Epidermal melanocyte (primary cell): ENCODE results near the gene STRADB.
"Not testable (repeated sequence)": the region's sequence is repeated elsewhere in the genome, so short reads cannot be mapped to it uniquely, and the experiment has no call there.

Source experiments
- DNase-seq: peaks from one replicate; pipeline ENCODE4 v3.0.0; 2011; ENCODE audit warnings: low spot score; ENCODE audit not compliant: insufficient read length

The STRADB gene

DNA sequence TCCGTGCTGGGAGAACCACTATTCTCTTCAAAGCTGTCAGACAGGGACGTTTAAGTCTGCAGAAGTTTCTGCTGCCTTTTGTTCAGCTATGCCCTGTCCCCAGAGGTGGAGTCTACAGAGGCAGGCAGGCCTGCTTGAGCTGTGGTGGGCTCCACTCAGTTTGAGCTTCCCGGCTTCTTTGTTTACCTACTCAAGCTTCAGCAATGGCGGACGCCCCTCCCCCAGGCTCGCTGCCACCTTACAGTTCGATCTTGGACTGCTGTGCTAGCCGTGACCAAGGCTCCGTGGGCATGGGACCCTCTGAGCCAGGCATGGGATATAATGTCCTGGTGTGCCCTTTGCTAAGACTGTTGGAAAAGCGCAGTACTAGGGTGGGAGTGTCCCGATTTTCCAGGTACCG lies 21.2 kb upstream of the STRADB start:
- DNase-seq = not testable (repeated sequence)

DNA sequence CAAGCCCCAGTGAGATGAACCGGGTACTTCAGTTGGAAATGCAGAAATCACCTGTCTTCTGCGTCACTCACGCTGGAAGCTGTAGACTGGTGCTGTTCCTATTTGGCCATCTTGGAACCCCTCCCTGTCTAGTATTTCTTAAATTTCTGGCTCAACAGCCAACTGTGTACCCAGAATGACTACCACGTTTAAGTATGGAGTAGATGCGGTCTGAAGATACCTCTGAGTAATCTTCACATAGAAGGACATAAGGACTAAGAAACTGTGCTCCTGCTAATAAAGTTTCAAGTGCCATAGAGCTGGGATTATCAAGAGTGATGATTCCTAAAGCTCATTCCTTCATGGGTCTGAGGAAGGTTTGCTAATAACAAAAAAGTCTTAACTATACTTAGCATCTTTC lies 20.7 kb upstream of the STRADB start:
- no peak for DNase-seq

DNA sequence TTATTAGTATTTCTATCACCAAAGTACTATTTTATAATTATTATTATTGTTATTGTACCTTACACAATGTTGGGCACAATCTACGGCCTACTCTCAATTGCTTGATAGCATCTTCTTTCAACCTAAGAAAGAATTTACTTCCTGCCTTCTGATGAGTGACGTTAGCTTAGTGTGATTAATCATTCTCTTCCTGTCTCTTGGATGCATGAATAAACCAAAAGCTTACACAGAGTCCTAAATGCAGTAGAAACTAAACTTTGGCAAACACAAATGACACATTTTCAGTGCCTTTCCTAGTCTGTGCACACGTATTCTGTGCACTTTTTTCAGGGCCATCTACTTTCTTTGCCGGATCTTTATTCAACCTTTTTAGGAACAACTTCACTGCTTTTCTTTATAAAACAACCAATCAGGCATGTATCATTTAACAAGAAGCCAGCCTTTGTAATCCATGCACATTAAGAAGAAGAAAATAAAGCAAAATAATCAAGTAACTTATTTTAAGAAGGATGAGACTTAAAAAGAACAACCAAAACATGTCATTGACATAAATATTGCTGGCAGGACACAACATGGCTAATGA lies 19.4 kb upstream of the STRADB start:
- peak; percentile 35 for DNase-seq

DNA sequence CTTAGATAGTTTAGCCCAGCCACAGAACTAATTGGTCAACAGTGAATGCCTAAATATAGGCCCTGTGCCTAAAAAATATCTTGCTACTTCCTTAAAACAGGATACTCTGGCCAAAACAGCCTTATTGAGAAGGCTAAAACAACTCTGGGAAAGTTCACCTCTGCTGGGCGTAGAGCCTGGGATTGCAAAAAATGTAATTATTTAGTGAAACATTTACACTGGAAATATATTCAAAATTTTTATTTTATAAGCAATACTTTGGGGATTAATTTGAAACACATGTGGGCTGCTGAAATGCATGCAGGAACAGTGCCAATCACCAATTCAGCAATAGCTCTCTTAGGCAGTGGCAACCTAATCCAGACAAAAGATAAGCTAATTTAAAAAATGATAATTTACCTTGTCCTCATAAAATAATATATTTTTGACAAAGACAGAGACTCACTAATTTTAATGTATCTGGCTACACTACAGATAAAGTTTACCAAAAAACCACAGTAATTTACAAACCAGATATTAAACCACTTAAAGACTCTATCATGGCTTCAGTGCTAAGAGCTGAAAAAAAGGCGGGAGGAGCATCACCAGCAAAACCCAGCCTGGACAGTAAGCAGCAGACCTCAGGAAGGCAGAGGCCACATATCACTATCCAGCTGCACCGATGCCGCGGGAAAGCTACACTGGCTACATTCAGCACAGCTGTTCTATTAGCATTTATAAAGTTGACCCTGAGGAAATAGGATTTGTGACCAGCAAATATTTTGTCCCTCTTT lies 18.7 kb upstream of the STRADB start:
- DNase-seq = no peak

DNA sequence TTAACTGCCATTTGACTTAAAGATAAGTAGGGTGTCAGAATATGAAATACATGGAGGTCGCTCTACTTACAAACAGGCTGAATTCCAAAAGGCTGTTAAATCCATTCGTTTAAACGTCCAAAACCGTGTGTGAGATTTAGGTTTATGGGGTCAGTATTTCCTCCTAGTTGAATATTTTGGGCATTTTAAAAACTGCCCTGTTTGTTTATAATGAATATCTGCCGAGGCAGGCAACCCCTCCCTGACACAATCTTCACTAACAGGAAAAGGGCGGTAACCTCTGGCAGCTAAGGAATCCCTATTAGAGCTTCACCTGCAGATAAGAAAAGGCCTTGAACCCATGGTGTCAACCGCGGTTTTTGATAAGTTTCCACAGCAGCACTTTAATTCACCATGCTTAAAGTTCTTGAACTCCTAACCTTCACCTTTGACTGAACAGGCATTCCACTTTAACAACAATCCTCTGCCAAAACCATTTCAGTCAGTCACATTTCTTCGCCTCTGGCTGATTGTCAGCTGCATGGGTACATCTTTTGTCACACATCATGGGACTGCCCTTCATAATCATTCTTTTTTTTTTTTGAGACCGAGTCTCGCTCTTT lies 18.0 kb upstream of the STRADB start:
- no peak for DNase-seq

DNA sequence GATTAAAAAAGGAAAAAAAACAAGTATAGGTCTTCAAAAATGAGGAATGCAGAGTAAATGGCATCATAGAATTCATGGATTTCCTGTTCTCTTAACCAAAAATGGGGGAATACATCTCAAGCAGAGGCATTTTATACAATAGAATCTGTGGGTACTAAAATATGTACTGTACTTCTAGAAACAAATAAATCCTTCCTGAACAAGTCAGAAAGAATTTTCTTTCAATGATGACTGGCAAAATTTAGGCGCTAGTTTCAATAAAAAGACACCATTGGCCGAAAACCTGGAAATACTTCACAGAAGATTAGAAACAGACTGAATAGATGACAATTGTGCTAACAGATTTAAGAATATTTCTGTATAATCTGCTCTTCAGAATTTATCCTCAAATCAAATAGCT lies 15.4 kb upstream of the STRADB start:
- DNase-seq = no peak

DNA sequence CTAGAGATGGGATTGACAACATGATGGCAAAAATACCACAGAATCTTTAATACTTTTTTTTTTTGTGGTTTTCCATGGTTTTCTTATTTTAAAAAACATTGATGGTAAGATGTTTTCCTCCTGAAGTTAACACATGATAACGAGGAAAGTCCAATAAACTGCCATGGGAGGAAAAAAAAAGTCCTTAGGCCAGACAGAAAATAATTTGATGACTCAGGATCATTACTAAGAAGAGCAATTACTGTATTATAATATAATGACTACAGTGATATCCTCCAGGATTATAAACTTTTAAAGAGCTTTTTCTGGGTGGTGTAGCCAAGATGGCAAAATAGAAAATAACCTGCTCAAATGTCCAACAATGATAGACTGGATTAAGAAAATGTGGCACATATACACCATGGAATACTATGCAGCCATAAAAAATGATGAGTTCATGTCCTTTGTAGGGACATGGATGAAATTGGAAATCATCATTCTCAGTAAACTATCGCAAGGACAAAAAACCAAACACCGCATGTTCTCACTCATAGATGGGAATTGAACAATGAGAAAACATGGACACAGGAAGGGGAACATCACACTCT lies 12.1 kb upstream of the STRADB start:
- DNase-seq = not testable (repeated sequence)

DNA sequence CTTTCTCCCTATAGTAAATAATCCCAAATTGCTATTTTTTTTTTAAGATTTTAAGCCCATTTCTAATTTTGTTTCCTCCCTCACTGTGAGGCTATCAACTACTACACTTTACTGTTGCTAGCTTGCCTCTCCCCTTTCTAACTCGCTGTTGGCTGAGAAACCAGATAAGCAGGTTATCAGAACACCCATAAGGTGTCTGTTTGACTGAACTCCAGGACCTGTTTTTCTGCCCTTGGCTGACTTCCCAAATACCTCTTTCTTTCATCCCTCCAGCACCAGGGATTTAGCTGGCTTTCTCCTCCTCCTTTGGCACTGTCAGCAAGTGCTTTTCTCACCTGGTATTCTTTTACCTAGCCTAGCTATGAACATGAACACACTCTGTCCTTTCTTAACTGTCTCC lies 11.4 kb upstream of the STRADB start:
- DNase-seq = no peak

DNA sequence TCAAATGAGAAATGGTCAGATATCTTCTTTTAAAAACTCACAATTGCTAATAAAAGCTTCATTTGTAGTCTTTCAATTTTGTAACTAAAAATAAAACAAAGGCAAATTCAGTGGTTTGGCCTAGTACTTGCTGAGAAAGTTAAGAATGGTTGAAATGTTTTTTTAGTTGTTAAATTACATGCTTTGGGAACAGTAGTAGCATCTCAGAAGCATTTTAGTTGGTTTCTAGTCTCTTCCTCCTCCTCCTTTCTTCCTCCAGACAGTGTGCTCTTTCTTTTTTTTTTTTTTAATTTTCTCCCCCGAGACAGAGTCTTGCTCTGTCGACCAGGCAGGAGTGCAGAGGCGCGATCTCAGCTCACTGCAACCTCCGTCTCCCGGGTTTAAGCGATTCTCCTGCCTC lies 10.1 kb upstream of the STRADB start:
- DNase-seq = no peak

DNA sequence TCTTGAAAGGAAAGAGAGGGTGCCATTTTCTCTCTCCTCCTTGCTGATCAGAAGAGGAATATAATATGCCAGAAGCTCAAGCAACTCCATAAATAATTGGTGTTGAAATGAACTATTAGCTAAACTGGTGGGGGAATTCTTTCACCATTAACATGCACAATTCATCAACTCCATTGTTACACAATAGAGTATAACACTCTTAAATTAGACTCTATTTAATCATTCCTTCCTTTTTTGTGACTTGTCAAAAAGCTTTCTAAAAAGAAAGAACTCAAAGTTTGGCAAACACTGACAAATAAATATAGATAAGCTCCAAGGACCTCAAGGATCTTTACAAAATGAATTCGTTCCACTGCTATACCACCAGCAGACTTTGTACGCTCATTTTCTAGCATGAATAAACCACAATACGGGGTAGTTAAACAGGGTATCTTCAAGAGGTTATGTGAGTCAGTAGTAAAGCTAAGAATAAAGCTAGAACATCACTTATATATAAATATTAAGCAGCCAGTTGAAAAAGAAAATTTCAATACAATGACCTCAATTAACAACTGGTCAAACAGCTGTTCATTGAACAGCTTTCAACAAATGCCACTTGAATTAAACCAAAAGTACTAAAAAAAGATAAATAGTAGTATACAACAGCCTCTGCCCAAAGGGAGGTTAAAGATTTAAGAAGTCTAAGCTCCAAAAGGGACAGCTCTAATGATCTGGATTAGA lies 6.6 kb upstream of the STRADB start:
- DNase-seq = no peak

DNA sequence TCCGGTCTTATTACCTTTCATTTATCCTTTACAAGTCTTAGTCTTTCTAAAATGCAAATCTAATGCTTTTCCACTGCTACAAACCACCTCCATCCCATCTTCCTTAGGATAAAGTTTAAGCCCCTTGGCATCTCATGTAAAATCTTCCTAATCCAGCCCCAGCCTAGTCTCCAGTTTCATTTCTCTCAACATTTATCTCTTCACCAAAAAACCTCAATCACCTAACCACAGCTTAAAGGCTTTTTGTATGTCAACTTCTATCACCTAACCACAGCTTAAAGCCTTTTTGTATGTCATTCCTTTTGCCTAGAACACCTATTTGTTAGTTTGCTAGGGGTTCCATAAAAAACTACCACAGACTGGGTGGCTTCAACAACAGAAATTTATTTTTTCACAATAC lies 4.5 kb upstream of the STRADB start:
- no peak for DNase-seq

DNA sequence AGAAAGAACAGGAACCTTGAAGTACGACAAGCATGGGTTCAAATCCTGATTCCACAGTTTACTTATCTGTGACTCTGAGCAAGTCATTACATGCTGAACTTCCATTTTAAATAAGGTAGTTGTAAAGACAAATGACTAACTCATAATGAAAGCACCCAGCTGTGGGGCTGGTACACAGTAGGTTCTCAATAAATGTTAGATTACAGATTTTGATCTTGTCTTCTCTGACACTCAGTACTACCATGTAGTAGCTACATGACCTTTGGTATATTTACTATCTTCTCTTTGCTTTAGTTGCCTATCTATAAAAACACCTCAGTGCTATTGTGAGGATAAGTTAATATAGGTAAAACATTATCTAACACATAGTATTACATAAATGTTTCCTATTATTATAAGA lies 3.5 kb upstream of the STRADB start:
- no peak for DNase-seq

DNA sequence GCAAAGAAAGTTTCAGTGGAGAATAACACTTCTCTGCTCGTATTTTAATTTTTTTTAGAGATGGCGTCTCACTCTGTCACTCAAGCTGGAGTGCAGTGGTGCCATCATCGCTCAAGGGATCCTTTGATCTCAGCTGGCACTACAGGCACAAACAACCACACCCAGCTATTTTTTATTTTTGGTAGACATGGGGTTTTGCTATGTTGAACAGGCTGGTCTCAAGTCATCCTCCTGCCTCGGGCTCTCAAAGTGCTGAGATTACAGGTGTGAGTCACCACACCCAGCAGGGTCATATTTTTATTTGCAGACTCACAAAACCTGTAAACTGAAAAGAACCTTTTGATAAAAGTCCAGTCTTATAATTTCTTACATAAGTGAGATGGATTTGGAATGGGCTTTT lies 2.8 kb upstream of the STRADB start:
- no peak for DNase-seq

DNA sequence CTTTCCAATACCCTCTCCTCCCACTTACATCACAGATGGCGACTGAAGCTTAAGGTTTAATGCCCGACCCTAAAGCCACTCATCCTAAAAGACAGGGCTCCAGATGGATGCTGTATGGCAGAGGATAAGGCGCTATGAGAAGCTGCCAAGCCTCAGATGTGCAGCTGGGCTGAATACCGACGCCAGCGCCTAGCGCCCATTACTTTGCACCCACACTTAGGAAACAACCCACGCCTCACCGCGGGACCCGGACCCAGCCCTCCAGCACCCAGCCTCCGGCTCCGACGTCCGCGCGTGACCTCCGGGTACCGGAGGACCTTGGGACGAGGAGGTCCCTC lies 617 bp upstream of the STRADB start:
- no peak for DNase-seq

DNA sequence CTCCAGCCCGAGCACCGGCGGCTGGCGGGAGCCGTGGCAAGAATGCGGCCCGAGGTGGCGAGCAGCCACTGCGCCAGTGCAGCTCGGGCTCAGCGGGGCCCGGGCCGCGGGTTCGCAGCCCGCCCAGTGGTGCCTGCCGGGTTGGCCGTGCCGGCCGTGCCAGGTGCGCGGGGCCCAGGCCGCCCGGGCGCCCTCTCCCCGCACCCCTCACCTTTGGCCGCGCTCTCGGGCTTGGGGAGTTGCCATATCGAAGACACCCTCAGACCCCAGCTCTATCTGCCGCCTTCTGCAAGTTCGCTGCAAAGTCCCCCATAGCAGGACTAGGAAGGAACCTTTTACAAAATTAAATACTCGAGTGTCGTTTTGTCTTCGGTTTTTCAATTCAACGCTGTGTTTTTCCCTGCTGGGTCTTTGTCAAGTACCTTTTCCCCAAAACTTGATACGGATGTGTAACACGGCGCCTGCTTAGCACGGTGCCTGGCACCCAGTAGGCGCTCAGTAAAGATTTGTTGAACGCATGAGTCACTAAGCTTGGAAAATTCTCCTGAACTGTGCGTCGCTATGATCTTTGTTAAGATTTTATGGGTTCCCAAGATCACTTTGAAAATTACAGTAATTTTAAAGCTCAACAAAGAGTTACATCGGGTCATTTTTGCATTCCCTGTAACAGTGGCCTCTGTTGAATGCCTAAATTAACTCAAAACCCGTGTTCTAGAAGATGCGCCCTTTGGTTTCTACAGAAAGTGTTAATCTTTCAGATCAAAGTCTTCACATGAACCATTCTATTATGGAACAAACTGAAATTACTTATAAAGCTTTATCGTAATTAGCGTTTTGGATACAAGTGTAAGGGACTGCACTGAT lies 750 bp downstream of the STRADB start:
- DNase-seq = no peak

DNA sequence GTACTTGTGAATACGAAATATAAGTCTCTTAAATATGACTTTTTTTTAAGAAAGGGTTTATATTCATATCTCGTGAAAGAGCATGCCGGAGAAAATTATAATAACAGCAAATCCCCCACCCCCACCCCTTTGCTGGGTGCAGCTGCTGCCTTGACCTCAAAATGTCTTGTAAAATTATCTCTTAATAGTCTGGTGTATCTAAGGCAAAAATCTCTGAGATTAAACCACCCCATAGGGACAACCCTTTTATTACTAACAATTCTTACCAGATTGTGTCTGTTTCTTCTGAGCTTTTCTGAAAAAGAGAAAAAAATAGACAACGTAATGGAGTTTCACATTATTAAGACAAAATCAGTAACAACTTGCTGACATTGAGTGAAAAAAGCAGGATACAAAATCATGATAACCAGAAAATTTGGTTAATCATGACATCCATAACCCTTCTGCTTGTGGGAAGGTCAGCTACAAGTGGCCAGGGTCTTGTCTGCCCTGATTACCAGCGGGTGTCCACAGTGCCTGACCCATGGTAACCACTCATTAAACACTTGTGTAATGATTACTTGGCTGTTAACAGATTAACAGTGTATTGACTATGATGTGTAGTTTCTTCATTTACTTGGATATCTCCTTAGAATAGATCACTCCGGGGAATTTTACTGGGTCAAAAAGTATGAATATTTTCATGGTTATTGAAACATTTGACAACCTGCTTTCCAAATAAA lies 1.5 kb downstream of the STRADB start:
- no peak for DNase-seq

DNA sequence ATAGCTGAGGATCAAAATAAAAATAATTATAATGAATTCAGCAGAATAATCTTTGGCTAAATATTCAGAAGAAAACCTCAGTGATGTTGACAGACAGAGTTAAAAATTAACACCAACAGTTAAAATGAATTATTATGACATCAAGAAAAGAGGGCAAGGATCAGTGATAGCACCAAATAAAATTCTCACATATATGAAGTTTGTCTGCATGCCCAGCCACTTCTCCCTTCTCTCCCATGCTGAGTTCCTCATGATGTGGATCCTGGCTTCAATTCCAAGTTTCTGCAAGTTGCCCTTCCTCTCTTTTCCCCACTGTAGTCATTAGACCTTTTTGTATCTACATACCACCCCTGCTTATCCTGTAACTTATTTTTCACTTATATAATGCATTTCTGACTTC lies 6.8 kb downstream of the STRADB start:
- DNase-seq = no peak

DNA sequence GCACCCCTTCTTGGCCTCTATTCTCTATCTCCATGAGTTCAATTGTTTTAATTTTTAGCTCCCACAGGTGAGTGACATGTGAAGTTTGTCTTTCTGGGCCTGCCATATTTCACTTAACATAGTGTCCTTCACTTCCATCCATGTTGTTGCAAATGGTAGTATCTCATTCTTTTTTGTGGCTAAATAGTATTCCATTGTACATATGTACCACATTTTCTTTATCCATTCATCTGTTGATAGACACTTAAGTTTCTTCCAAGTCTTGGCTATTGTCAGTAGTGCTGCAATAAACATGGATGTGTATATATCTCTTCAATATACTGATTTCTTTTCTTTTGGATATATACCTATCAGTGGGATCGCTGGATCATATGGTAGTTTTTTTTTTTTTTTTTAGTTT lies 9.0 kb downstream of the STRADB start:
- no peak for DNase-seq

DNA sequence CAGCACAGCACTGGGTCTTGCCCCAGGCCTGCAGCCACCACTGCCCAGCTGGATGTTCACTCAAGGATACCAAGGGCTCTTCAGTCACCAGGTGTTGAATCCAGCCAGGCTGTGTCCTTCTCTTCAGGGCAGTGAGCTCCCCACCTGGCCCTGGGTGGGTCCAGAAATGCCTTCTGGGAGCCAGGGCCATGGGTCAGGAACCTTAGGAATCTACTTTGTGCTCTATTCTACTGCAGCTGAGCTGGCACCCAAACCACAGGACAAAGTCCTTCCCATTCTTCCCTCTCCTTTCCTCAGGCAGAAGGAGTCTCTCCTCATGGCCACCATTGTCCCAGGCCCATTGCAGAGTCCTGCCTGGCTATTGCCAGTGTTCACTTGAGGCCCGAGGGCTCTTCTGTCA lies 13.0 kb downstream of the STRADB start:
- DNase-seq = no peak

DNA sequence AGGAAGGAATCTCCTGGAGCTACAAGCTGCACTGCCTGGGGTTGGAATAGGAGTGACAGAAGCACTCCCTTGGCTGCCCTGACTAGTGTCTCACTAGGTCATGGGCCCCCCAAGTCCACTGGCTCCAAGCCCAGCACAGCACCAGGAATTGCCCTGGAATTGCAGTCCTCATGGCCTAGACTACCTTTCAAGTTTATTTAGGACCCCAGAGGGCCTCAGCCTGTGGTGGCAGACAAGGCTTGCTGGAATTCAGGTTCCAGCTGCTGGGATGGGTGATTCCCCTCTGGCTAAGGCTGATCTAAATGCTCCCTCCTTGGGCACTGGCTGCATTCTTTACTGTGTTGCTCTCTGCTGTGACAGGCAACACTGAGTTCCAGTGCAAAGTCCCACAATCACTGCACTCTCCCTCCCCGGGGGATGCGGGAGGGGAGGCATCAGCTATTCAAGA lies 14.0 kb downstream of the STRADB start:
- no peak for DNase-seq
